Measurements from ENCODE around the gene HOXA7. TPM values are rescaled to one million over a fixed set of nuclear protein-coding genes. Genes with fewer than 3 reads are reported as not detected.

The HOXA7 gene
- total RNA-seq, 1 experiment from 2014 or later = 2.6 TPM

- ChIA-PET POLR2A (ENCODE audit: unreplicated experiment) (interaction anchor here (0.5 to 0.6 kb wide), 2 partner anchors 21 to 1264 kb away, joined by 3 to 4 read pairs; no protein-coding TSS in a partner anchor), CTCF (interaction anchor here (0.6 to 0.7 kb wide), 2 partner anchors 10 to 846 kb away, joined by 3 to 4 read pairs; no protein-coding TSS in a partner anchor)
- H3K27ac ChIP-seq (ENCODE audit: low read length) = peak overlapping the region; percentile 97
- peak overlapping the region; percentile 97 for H3K9ac ChIP-seq (ENCODE audit: low read length)
- no peaks in the 10 kb centered on the region for H3K27me3 ChIP-seq (ENCODE audit: low read length)
- no peak for TF ChIP-seq EZH2phosphoT487 (IDR thresholded peaks at IDR 0.05; ENCODE audit: borderline replicate concordance, low read length)
- TF ChIP-seq EZH2 (IDR thresholded peaks at IDR 0.05; ENCODE audit: low read length, unreplicated experiment) = no peak
- TF ChIP-seq, protein P1, sequence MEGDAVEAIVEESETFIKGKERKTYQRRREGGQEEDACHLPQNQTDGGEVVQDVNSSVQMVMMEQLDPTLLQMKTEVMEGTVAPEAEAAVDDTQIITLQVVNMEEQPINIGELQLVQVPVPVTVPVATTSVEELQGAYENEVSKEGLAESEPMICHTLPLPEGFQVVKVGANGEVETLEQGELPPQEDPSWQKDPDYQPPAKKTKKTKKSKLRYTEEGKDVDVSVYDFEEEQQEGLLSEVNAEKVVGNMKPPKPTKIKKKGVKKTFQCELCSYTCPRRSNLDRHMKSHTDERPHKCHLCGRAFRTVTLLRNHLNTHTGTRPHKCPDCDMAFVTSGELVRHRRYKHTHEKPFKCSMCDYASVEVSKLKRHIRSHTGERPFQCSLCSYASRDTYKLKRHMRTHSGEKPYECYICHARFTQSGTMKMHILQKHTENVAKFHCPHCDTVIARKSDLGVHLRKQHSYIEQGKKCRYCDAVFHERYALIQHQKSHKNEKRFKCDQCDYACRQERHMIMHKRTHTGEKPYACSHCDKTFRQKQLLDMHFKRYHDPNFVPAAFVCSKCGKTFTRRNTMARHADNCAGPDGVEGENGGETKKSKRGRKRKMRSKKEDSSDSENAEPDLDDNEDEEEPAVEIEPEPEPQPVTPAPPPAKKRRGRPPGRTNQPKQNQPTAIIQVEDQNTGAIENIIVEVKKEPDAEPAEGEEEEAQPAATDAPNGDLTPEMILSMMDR (conservative IDR thresholded peaks at IDR 0.05; ENCODE audit: low read depth, low read length) = 0 out of 2 replicates have a peak, but pooled peaks have one; percentile 26
- peak overlapping the region; percentile 99 for H3K4me2 ChIP-seq (ENCODE audit: low read length)
- ATAC-seq (no peak), DNase-seq (peak; percentile 64)
- no TSS peak for BruUV-seq (replicated peaks)
- H4K20me1 ChIP-seq (ENCODE audit: low read length) = no peaks in the 10 kb centered on the region
- H3F3A ChIP-seq (ENCODE audit: low read length, unreplicated experiment) = no peaks in the 10 kb centered on the region
- H3K9me2 ChIP-seq (replicated peaks; ENCODE audit: low read length) = no peaks in the 10 kb centered on the region
- peaks cover 99% of the 10 kb centered on the region for H3K79me2 ChIP-seq (ENCODE audit: low read length)
- H3K4me3 ChIP-seq (ENCODE audit: low read length) = peak overlapping the region; percentile 91
- peaks cover 37% of the 10 kb centered on the region for H3K4me1 ChIP-seq (ENCODE audit: insufficient read depth, low read length)
- intact Hi-C loops (cut with micrococcal nuclease) = no loop called here
- H3K36me3 ChIP-seq (ENCODE audit: low read depth, low read length) = no peaks in the 10 kb centered on the region
- no peak overlapping the region for H2AFZ ChIP-seq (ENCODE audit: low read length)
- no peaks in the 10 kb centered on the region for H3K9me3 ChIP-seq (ENCODE audit: low read length)
Measured at GRCh38 chr7:27182285-27182841, 25.9 kb upstream of the HOXA7 start.

- Histone ChIP-seq H3K36me3 (ENCODE audit: low read depth, low read length) (no peaks in the 10 kb centered on the region), H3K4me3 (ENCODE audit: low read length) (peak overlapping the region; percentile 91), H4K20me1 (ENCODE audit: low read length) (no peaks in the 10 kb centered on the region), H3K27me3 (ENCODE audit: low read length) (no peaks in the 10 kb centered on the region), H3K79me2 (ENCODE audit: low read length) (peaks cover 99% of the 10 kb centered on the region), H3K9me2 (replicated peaks; ENCODE audit: low read length) (no peaks in the 10 kb centered on the region), H3K4me2 (ENCODE audit: low read length) (peak overlapping the region; percentile 99), H3K27ac (ENCODE audit: low read length) (peak overlapping the region; percentile 97), H2AFZ (ENCODE audit: low read length) (no peak overlapping the region), H3K9ac (ENCODE audit: low read length) (peak overlapping the region; percentile 97), H3K9me3 (ENCODE audit: low read length) (no peaks in the 10 kb centered on the region), H3K4me1 (ENCODE audit: insufficient read depth, low read length) (peaks cover 36% of the 10 kb centered on the region), H3F3A (ENCODE audit: low read length, unreplicated experiment) (no peaks in the 10 kb centered on the region)
- BruUV-seq (replicated peaks) = no TSS peak
- ChIA-PET POLR2A (ENCODE audit: unreplicated experiment) (interaction anchor here (0.5 kb wide), 1 partner anchor 1264 kb away, joined by 3 read pairs; no protein-coding TSS in a partner anchor), CTCF (interaction anchor here (0.6 to 0.7 kb wide), 2 partner anchors 9 to 846 kb away, joined by 3 to 4 read pairs; no protein-coding TSS in a partner anchor)
- intact Hi-C loops (cut with micrococcal nuclease) = no loop called here
- no peak for TF ChIP-seq EZH2phosphoT487 (IDR thresholded peaks at IDR 0.05; ENCODE audit: borderline replicate concordance, low read length)
- TF ChIP-seq EZH2 (IDR thresholded peaks at IDR 0.05; ENCODE audit: low read length, unreplicated experiment) = no peak
- TF ChIP-seq, protein P1 (conservative IDR thresholded peaks at IDR 0.05; ENCODE audit: low read depth, low read length) = no peak
- DNase-seq = no peak
- no peak for ATAC-seq
Measured at GRCh38 chr7:27181795-27182275, 25.4 kb upstream of the HOXA7 start.

Measured in PC-3 (cell line).